Stimulated activated CD4-positive, alpha-beta T cell treated with anti-CD3 and anti-CD28 coated beads, Interleukin-12 subunit alpha, Interleukin-12 subunit beta, amount 100 ng/mL, for 48 hours (primary cell): Measurements from ENCODE around the gene NLRP5.

Source experiments
- DNase-seq, 3 donors: peaks; one replicate each; pipeline ENCODE4 v3.0.0-alpha.2; 2020; ENCODE audit warnings: low read depth in 2 of 3, low spot score in 1 of 3

Gene NLRP5

DNA sequence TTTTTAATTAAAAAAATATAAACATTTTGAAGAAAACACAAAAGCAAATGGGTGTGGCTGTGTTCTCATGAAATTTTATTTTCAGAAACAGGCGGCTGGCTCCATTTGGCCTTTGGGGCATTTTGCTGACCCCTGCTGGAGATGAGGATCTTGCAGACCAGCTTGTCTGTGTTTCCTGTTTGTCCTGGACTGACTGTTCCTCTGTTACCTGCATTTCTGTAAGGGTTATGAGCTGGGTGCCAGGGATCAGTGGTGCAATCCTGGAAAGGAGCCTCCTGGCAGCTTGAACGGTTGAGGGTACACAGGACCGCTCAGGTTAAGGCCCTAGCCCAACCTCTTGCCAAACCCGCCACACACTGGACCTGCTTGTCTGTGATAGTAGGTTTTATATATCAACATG, 84.6 kb downstream of the NLRP5 start:
- DNase-seq, result no peak

DNA sequence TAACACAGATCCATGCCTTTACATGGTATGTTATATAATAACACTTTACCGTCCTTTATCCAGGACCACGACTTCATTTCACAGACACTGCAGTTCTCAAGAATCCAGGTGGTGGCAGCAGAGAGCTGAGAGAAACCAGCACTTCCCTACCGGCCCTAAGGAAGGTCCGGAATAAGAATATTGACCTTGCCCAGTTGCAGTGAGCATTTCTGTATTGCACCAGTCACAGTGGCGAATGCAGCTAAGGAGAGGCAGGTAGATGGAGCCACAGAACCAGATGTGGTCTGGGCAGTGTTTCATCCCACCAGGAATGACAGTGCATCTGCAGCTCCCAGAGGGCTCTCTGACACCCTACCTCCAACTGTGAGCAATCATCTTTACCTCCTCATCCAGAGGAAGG, 89.9 kb downstream of the NLRP5 start:
- peak in 1 of 3 donors; percentile 43 for DNase-seq

- DNase-seq, result no peak
These were observed 93.0 kb downstream of the NLRP5 start for GRCh38 chr19:56079609-56080008.

DNA sequence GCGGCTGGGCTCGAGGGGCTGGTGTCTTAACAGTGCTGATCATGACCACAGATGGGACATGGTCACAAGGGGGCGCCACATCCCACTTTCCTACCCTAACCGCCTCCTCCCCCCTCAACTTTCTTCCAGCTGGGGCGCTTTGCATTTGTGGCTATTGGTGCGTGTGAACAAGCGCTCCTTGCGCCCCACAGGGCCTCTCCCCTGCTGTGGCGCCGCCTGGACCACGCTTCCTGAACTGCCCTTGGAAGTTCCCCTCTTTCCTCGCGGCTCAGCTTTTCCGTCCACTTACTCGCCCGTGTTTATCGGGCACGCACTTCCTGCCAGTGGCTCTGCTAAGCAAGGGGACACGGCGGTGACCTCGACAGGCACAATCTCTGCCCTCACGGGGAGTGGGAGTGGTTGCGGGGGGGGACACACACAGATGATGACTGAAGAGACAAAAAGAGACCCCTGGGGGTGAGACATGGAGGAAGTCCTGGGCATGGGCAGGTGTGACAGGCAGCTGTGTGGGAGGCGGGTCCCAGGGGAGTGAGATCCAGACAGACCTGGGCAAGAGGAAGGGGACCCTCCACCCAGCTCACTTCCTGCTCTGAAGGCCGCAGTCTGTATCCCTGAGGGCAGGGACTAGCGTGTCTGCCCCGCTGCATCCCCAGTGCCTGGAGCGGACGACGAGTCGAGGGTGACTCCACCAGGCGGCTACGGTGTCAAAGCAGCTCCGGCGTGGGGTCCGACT, 94.3 kb downstream of the NLRP5 start:
- DNase-seq, result peak; percentile 53 to 72 (median 60)

DNA sequence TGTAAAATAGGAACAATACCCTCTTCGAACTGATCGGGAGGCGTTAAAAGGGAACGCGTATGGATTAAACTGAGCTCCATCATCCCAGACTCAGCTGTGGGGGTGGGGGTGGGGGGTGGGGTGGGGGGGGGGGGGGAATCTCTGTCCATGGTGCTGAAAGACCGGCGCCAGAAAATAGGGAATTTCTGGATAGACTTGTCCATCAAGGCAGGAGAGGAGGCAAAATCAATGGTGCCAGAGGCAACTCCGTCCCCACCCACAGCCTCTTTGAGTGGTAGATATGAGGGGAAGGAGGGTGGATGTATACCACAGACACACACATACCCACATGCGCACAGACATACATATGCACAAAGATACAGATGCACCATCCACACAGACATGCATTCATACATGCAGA, 97.1 kb downstream of the NLRP5 start:
- no peak for DNase-seq

DNA sequence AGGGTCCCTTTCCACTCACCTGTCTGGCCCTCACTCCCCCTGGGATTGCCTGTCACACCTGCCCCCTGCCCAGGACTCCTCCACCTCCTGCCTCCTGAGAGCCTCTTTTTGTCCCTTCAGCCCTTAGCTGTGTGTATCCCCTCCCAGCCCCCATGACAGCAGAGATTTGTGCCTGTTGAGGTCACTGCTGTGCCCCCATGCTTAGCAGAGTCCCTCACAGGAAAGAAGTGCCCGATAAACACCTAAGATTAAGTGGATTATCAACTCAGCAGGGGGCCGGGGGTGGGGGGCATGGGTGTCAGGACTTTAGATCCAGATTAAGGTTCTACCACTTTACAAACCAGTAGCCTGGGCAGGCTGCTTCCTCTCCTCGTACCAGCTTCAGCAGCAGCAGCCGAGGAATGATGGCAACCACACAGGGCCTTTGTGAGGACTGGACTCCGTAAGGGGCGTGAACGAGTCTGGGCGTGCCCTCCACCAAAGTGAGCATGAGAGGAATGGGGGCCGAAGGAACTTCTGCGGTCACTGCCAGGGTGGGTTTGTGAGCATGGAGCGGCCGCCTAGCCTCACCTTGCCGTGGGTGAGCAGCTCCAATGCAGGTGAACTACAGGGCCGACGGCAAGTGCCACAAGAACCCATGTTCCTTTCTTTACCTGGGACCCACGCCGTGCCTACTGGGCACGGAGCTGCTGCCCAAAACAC, 98.4 kb downstream of the NLRP5 start:
- DNase-seq, result no peak

- DNase-seq, result no peak
These were observed 99.1 kb downstream of the NLRP5 start for GRCh38 chr19:56085571-56086275.

DNA sequence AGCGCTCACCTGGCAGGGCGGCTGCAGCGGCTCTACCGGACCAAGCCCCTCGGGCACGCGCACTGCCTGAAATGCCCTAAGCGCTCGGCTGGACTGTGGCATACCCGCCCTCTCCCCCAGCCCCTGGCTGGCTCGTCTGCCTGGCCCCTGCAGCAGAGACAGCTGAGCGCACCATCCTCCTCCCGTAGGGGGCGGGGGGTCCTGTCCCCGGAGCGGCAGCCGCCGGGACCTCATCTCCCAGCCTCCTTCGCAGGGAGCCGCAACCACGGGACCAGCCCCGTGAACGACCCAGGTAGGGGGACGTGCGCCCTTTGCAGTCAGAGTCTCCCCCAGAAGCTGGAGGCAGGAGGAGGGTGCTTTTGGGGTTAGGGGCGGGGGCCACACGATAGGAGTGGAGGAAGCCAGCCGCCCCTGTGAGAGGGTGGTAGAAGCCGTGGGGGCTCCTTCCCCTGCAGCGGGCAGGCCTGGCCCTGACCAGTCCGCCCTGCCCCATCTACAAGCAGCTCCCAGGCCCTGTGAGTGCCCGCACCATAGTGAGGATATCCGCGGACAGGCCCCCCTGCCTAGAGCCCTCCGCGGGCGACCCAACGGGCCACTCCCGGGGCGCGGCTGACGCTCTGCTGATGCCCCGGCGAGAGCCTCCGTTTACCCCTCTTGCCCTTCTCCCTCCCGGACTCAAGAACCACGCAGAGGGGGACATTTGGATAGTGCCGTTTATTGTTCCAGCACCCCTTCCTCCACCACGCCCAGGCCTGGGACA, 100.3 kb downstream of the NLRP5 start:
- DNase-seq, result no peak

GRCh38 chr19:56087647-56088496, 101.3 kb downstream of the NLRP5 start:
- DNase-seq, result no peak

- DNase-seq, result no peak
These were observed 102.1 kb downstream of the NLRP5 start for GRCh38 chr19:56088497-56089215.

- no peak for DNase-seq
These were observed 102.8 kb downstream of the NLRP5 start for GRCh38 chr19:56089344-56089743.

DNA sequence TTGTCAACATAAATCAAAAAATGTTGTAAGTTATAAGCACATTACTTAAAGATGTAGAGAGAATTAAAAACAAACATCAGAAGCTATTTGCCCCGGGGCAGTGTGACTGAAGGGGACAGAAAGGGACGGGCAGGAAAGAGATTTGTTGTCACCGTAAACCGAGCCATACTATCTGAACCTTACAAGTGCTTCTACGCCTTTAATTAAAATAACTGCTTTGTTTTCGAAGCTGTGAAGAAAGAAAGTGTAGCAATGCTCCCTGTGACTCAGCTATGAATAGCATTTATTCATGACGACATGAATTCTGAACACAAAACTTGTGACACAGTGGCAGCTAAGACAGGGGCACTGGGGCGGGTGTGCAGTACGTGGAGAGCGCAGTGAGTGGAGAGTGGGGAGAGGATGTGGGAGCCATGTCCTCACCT, 104.5 kb downstream of the NLRP5 start:
- DNase-seq, result no peak

- DNase-seq, result no peak
These were observed 105.4 kb downstream of the NLRP5 start for GRCh38 chr19:56091751-56092546.

DNA sequence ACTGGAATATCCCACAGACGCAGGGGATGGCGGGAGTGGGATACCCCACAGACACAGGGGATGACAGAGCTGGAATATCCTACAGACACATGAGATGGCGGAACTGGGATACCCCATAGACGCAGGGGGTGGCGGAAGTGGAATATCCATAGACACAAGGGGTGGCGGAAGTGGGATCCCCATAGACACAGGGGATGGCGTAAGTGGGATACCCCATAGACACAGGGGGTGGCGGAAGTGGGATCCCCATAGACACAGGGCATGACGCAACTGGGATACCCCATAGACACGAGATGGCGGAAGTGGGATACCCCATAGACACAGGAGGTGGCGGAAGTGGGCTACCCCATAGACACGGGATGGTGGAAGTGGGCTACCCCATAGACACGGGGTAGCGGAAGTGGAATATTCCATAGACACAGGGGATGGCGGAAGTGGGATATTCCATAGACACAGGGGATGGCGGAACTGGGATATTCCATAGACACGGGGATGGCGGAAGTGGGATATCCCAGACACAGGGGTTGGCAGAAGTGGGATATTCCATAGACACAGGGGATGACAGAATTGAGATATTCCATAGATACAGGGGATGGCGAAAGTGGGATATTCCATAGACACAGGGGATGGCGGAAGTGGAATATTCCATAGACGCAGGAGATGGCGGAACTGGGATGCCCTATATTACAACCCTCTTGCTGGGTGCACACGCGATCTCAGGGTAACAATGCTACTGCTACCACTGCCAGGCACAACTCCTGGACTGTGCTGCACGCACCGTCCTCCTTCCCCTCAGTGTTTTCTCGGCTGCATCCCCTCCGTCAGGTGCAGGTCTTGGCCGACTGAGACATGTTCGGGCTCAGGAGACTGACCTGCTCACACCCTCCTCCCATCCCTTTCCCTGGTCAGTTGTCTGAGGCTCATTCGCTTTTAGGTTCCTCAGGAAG, 106.4 kb downstream of the NLRP5 start:
- DNase-seq, result no peak

DNA sequence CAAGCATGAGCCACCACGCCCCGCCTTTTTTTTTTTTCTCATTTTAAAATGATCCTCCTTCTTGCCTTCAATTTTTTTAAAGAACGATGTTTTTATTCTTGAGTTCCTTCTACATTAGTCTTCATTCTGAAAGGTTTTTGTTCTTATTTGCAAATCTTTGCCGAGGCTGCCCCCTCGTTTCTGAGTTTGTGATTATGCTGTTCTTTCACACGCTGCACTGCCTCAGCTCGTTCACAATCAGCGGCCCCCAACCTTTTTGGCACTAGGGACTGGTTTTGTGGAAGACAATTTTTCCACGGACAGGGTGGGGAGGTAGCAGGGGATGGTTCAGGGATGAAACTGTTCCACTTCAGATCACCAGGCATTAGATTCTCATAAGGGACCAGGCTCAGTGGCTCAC, 107.9 kb downstream of the NLRP5 start:
- no peak for DNase-seq

DNA sequence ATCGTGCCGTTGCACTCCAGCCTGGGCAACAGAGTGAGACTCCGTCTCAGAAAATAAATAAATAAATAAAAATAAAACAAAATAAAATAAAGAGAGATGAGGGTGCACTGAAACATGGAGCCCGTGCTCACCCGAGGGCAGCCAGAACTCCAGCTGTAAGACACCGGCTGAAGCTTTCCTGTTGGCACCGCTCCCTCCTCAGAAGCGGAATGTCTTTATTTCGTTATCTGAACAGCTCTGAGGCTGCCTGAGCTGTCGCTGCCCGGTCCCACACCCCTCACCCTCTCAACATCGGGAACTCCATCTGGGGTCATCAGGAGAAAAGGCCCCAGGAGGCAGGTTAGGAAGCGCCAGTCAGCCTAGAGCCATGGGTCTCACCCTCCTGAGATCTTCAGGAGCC, 110.1 kb downstream of the NLRP5 start:
- no peak for DNase-seq

GRCh38 chr19:56097306-56097705, 110.7 kb downstream of the NLRP5 start:
- DNase-seq, result no peak

DNA sequence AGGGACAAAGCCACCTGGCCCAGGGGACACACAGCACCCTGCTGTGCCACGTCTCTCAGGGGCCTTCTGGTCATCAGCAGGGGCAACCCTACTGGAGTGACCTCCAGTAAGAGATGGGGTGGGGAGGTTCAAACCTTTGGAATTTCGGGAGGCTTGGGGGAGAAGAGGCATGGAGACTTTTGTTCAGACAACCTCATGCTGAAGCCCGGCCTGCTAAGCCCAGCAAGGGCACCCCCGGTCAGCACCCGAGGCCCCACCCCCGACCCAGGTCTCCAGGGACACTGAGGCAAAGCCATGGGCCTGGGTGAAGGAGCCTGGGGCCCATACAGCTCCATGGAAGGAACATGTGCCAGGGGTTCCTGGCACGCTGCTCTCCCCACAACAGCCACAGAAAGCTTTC, 111.2 kb downstream of the NLRP5 start:
- no peak for DNase-seq
